C1 segment of cervical spinal cord (tissue), 14 donors: Measurements from ENCODE around the gene CCDC32.

Source experiments
- DNase-seq, 14 donors: peaks; one replicate each; lab custom pipeline; 2025; lab: John Stamatoyannopoulos, UW

Gene CCDC32

GRCh38 chr15:40567111-40567510 is 2.3 kb upstream of the CCDC32 start:
- no peak for DNase-seq

- no peak for DNase-seq
Measured at GRCh38 chr15:40565333-40566238, 744 bp upstream of the CCDC32 start.

GRCh38 chr15:40563426-40563825 is 1.4 kb downstream of the CCDC32 start:
- DNase-seq, result no peak

GRCh38 chr15:40562691-40563090 is 2.2 kb downstream of the CCDC32 start:
- no peak for DNase-seq

- no peak for DNase-seq
Measured at GRCh38 chr15:40558952-40559742, 5.7 kb downstream of the CCDC32 start.

GRCh38 chr15:40555876-40556275 is 9.0 kb downstream of the CCDC32 start:
- DNase-seq, result no peak

GRCh38 chr15:40554161-40554525 is 10.7 kb downstream of the CCDC32 start:
- DNase-seq, result no peak

- no peak for DNase-seq
Measured at GRCh38 chr15:40550341-40551037, 14.4 kb downstream of the CCDC32 start.

- DNase-seq, result no peak
Measured at GRCh38 chr15:40549894-40550293, 14.9 kb downstream of the CCDC32 start.

GRCh38 chr15:40548610-40549009 is 16.2 kb downstream of the CCDC32 start:
- DNase-seq, result no peak

GRCh38 chr15:40545457-40545856 is 19.4 kb downstream of the CCDC32 start:
- DNase-seq, result no peak

- DNase-seq, result no peak
Measured at GRCh38 chr15:40543631-40544294, 21.1 kb downstream of the CCDC32 start.

GRCh38 chr15:40543082-40543481 is 21.8 kb downstream of the CCDC32 start:
- no peak for DNase-seq

- no peak for DNase-seq
Measured at GRCh38 chr15:40538976-40539375, 25.9 kb downstream of the CCDC32 start.

- DNase-seq, result no peak
Measured at GRCh38 chr15:40536501-40536900, 28.3 kb downstream of the CCDC32 start.

- no peak for DNase-seq
Measured at GRCh38 chr15:40534371-40534770, 30.5 kb downstream of the CCDC32 start.

GRCh38 chr15:40533763-40534364 is 31.0 kb downstream of the CCDC32 start:
- DNase-seq, result no peak

GRCh38 chr15:40528801-40529200 is 36.0 kb downstream of the CCDC32 start:
- DNase-seq, result no peak

- no peak for DNase-seq
Measured at GRCh38 chr15:40525855-40526254, 39.0 kb downstream of the CCDC32 start.

- DNase-seq, result no peak
Measured at GRCh38 chr15:40523611-40524010, 41.2 kb downstream of the CCDC32 start.

GRCh38 chr15:40516322-40516721 is 48.5 kb downstream of the CCDC32 start:
- DNase-seq, result no peak
